ENCODE data around the gene SPI1.
"Not testable (repeated sequence)": the region's sequence is repeated elsewhere in the genome, so short reads cannot be mapped to it uniquely, and the experiment has no call there.

Gene SPI1

GRCh38 chr11:47337229-47337924, 41.0 kb downstream of the SPI1 start:
- no peak for DNase-seq

DNA sequence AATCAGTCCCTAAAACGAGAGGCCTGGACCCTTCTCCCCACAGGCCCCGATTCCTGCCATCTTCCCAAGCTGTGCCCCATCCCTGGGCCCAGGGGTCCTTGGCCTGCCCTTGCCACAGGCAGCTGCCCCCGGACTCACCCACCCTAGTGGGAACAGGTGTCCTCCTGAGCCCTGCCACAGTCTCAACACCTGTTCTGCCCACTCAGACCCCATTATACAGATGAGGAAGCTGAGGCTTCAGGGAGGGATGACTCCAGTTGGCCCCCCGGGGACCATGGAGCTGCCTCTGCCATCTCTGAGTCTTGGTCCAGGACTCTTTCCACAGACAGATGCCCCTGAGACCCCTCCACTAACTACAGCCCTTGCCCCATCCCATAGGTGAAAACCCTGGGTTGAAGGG, 41.8 kb downstream of the SPI1 start:
- DNase-seq, result no peak

- no peak for DNase-seq
These were observed 42.6 kb downstream of the SPI1 start for GRCh38 chr11:47335733-47336132.

GRCh38 chr11:47334699-47335411, 43.5 kb downstream of the SPI1 start:
- not testable (repeated sequence) for DNase-seq

GRCh38 chr11:47333886-47334443, 44.4 kb downstream of the SPI1 start:
- DNase-seq, result no peak

GRCh38 chr11:47333526-47333845, 44.9 kb downstream of the SPI1 start:
- no peak for DNase-seq

- no peak for DNase-seq
These were observed 45.4 kb downstream of the SPI1 start for GRCh38 chr11:47332791-47333525.

- no peak for DNase-seq
These were observed 46.0 kb downstream of the SPI1 start for GRCh38 chr11:47332303-47332711.

GRCh38 chr11:47331454-47332302, 46.7 kb downstream of the SPI1 start:
- DNase-seq, result no peak

DNA sequence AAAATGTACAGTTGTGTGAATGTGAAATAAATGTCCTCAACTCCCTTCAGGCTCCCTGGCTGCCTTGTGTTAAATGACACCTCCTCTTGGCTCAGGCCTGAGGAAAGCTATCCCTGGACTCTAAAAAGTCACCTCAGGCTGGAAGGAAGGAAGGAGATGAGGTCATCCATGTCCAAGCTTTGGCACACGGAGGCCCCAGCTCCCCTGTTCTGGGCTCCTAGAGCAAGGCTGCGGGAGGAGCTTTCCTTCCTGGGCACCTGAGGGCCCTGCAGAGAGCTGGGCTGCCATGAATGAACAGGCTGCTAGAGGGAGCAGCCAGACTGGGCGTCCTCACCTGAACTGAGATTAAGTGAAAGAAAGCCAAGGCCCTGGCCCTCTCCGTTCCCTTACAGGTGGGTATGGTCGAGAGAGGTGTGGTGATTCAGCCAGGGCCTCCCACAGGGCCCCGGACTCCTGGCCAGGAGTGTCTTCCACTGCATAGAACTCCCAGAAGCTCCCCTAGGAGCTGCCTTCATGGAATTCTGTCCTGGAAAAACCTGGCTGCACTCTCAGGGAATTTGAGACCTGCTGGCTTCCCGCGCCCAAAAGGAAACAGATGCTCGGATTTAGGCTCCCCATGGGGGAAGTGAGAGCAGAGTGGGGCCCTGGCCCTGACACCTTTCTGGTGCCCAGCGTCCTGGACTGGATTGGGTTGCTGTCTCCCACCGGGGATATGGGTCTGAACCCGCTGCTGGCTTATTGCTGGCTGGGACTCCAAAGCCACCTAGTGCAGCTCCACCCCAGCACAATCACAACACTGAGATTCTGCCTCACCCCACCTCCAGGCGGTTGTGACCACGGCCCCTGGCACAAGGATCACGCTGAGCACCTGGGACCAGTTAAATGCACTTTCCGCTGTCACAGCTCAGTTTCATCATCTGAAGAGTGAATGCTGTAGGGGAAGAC, 48.1 kb downstream of the SPI1 start:
- no peak for DNase-seq

DNA sequence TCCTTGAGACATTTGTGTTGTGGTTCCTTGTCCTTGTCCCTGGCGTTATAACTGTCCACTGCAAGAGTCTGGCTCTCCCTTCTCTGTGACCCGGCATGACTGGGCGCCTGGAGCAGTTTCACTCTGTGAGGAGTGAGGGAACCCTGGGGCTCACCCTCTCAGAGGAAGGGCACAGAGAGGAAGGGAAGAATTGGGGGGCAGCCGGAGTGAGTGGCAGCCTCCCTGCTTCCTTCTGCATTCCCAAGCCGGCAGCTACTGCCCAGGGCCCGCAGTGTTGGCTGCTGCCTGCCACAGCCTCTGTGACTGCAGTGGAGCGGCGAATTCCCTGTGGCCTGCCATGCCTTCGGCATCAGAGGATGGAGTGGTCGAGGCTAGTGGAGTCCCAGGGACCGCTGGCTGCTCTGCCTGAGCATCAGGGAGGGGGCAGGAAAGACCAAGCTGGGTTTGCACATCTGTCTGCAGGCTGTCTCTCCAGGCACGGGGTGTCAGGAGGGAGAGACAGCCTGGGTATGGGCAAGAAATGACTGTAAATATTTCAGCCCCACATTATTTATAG, 48.8 kb downstream of the SPI1 start:
- DNase-seq, result no peak

DNA sequence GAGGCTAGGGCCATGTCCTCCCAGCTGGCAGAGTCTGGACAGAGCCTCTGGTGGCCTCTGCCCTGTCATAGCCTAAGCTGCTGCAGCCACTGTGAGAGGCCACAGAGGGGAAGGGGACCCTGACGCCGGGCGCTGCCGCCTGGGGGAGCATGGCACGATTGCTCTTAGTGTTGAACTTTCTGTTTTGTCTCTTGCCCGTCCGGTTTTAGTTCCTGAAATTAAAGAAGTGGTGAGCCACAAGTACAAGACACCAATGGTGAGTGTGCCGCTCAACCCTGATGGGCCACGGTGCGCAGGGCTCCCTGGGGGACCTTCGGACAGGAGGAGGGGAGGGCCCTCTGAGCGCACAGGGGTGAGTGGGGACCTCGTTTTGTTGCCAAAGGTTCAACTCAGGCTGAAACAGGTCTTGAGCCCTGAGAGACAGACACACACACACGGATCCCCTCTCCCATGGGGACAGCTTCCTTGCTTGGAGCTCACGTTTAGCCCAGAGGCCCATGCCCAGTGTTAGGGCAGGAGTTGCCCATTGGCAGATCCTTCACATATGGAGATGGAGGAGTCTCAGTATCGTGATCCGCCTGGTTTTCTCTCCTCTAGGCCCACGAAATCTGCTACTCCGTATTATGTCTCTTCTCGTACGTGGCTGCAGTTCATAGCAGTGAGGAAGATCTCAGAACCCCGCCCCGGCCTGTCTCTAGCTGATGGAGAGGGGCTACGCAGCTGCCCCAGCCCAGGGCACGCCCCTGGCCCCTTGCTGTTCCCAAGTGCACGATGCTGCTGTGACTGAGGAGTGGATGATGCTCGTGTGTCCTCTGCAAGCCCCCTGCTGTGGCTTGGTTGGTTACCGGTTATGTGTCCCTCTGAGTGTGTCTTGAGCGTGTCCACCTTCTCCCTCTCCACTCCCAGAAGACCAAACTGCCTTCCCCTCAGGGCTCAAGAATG, 49.6 kb downstream of the SPI1 start:
- no peak for DNase-seq

GRCh38 chr11:47327949-47328348, 50.4 kb downstream of the SPI1 start:
- no peak for DNase-seq

GRCh38 chr11:47327025-47327424, 51.3 kb downstream of the SPI1 start:
- no peak for DNase-seq

DNA sequence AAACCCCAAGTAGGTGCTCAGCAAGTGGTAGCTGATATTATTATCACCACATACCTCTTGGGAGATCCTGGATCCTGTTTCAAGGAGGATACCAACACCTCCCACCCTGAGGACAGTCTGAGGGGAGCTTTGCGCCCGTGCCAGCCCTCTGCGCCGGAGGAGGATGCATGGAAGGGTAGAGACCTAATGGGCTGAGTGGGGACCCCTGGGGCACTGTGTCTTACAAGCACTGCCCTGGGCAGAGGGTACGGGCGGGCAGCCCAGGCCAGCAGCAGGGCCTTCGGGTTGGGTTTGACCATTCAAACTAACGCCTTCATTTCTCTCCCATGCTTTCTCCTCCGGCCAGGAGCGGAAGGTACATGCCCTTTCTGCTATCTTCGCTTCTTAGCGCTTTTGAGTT, 52.1 kb downstream of the SPI1 start:
- DNase-seq, result no peak

- no peak for DNase-seq
These were observed 52.9 kb downstream of the SPI1 start for GRCh38 chr11:47325271-47326041.

DNA sequence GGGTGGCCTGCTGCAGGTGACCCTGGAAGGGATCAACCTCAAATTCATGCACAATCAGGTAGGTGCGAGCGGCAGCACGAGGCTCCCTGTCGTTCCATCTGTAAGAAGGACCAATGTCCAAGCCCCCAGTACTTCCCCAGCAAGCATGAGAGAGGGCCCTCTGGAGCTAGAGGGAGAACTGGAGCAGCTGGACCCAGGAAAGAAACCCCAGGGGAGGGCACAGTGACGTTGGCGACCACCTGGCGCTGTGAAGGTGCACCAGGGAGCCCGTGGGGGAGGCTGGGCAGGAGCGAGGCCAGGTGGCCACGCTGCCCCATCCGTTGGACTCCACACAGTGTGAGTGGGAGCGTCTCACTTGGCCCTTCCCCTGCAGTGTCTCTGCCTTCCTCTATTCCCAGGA, 53.8 kb downstream of the SPI1 start:
- DNase-seq, result no peak

GRCh38 chr11:47318166-47318565, 60.2 kb downstream of the SPI1 start:
- DNase-seq, result no peak

All from stimulated activated CD4-positive, alpha-beta T cell treated with anti-CD3 and anti-CD28 coated beads, Interleukin-4, amount 100 ng/mL, for 24 hours (primary cell).